Mesendoderm (in vitro differentiated cells): ENCODE data around the gene CASP8AP2.

ENCODE experiments used
- DNase-seq: peaks from one replicate; pipeline ENCODE4 v3.0.0; 2013
- H2AK5ac ChIP-seq: 2 replicates; pipeline ENCODE4 v1.6.1; 2013; ENCODE audit warnings: low read length, inconsistent platforms
- H2BK120ac ChIP-seq: 2 replicates; pipeline ENCODE4 v1.6.1; 2013; ENCODE audit warnings: low read depth, mild to moderate bottlenecking, low read length, moderate library complexity, mixed read lengths
- H2BK15ac ChIP-seq: replicated peaks from 2 replicates; pipeline ENCODE4 v1.6.1; 2013; ENCODE audit warnings: low read depth, mild to moderate bottlenecking, moderate library complexity
- H2BK5ac ChIP-seq: 2 replicates; pipeline ENCODE4 v1.6.1; 2013; ENCODE audit warnings: low read length, inconsistent platforms
- H3K18ac ChIP-seq: 2 replicates; pipeline ENCODE4 v1.6.1; 2013; ENCODE audit warnings: mild to moderate bottlenecking, low read length, mixed read lengths
- H3K23ac ChIP-seq: one replicate; pipeline ENCODE4 v1.6.1; 2013; ENCODE audit warnings: low read length
- H3K27ac ChIP-seq: 2 replicates; pipeline ENCODE4 v1.5.1; 2013; ENCODE audit warnings: low read depth, mild to moderate bottlenecking, inconsistent platforms, low read length, moderate library complexity
- H3K27me3 ChIP-seq: 2 replicates; pipeline ENCODE4 v1.6.1; 2013; ENCODE audit warnings: low read length, control low read depth, mild to moderate bottlenecking, inconsistent platforms; ENCODE audit not compliant: insufficient read depth, poor library complexity
- H3K36me3 ChIP-seq: 2 replicates; pipeline ENCODE4 v1.6.1; 2013; ENCODE audit warnings: low read length, inconsistent platforms; ENCODE audit not compliant: control insufficient read depth, insufficient read depth
- H3K4ac ChIP-seq: one replicate; pipeline ENCODE4 v1.6.1; 2013; ENCODE audit warnings: low read depth, mild to moderate bottlenecking, low read length, moderate library complexity
- H3K4me1 ChIP-seq: 2 replicates; pipeline ENCODE4 v1.6.1; 2013; ENCODE audit warnings: low read depth, low read length, inconsistent platforms; ENCODE audit not compliant: control insufficient read depth
- H3K4me2 ChIP-seq: 2 replicates; pipeline ENCODE4 v1.6.1; 2013; ENCODE audit warnings: low read length
- H3K4me3 ChIP-seq: 2 replicates; pipeline ENCODE4 v1.5.1; 2013; ENCODE audit warnings: mild to moderate bottlenecking, low read length
- H3K56ac ChIP-seq: one replicate; pipeline ENCODE4 v1.6.1; 2013; ENCODE audit warnings: low read length
- H3K79me1 ChIP-seq: 2 replicates; pipeline ENCODE4 v1.6.1; 2013; ENCODE audit warnings: low read length, inconsistent platforms
- H3K79me2 ChIP-seq: 2 replicates; pipeline ENCODE4 v1.6.1; 2013; ENCODE audit warnings: mild to moderate bottlenecking, low read length; ENCODE audit not compliant: control insufficient read depth, insufficient read depth
- H3K9ac ChIP-seq: 2 replicates; pipeline ENCODE4 v1.6.1; 2013; ENCODE audit warnings: low read length, inconsistent platforms
- H4K5ac ChIP-seq: one replicate; pipeline ENCODE4 v1.6.1; 2013; ENCODE audit warnings: low read length
- H4K8ac ChIP-seq: one replicate; pipeline ENCODE4 v1.6.1; 2013; ENCODE audit warnings: low read depth, mild to moderate bottlenecking, control low read depth, low read length, moderate library complexity
- WGBS: extraction: QIAGEN DNeasy Blood & Tissue Kit; methylation state at CpG from one replicate; pipeline ENCODE4 v1.1.7; 2013; ENCODE audit warnings: low lambda C conversion rate, missing lambda C conversion rate; ENCODE audit not compliant: insufficient coverage; ENCODE audit errors: extremely low coverage; 5-methylcytosine and 5-hydroxymethylcytosine counted together

Gene CASP8AP2

GRCh38 chr6:89786970-89787369 is 42.7 kb upstream of the CASP8AP2 start:
- Histone ChIP-seq H3K18ac (no peak overlapping the region), H3K4me3 (no peak overlapping the region), H2BK15ac (no peak overlapping the region), H3K9ac (no peak overlapping the region), H3K4ac (no peak overlapping the region), H2BK120ac (no peak overlapping the region), H4K8ac (no peak overlapping the region), H3K4me1 (no peaks in the 10 kb centered on the region), H3K4me2 (no peak overlapping the region), H4K5ac (no peak overlapping the region), H3K27ac (no peak overlapping the region), H3K79me1 (peaks cover 7% of the 10 kb centered on the region), H2AK5ac (no peak overlapping the region), H3K23ac (no peak overlapping the region), H2BK5ac (no peak overlapping the region), H3K27me3 (no peaks in the 10 kb centered on the region), H3K36me3 (peaks cover 16% of the 10 kb centered on the region), H3K79me2 (peaks cover 1% of the 10 kb centered on the region), H3K56ac (no peak overlapping the region)
- DNase-seq: no peak
- no CpG with 5 or more reads among the region's 2 CpGs for WGBS

GRCh38 chr6:89787660-89788328 is 41.9 kb upstream of the CASP8AP2 start:
- no peak overlapping the region for H3K4ac ChIP-seq
- no peak overlapping the region for H2BK5ac ChIP-seq
- H2AK5ac ChIP-seq: no peak overlapping the region
- H3K56ac ChIP-seq: no peak overlapping the region
- no peak overlapping the region for H2BK120ac ChIP-seq
- H3K4me1 ChIP-seq: no peaks in the 10 kb centered on the region
- H3K36me3 ChIP-seq: peaks cover 16% of the 10 kb centered on the region
- peaks cover 3% of the 10 kb centered on the region for H3K79me2 ChIP-seq
- H2BK15ac ChIP-seq: no peak overlapping the region
- H3K27me3 ChIP-seq: no peaks in the 10 kb centered on the region
- no peak overlapping the region for H4K8ac ChIP-seq
- H3K4me3 ChIP-seq: no peak overlapping the region
- H3K23ac ChIP-seq: no peak overlapping the region
- no peak overlapping the region for H4K5ac ChIP-seq
- WGBS: no CpG with 5 or more reads among the region's 7 CpGs
- no peak overlapping the region for H3K27ac ChIP-seq
- no peak for DNase-seq
- H3K18ac ChIP-seq: no peak overlapping the region
- peaks cover 5% of the 10 kb centered on the region for H3K79me1 ChIP-seq
- H3K4me2 ChIP-seq: no peak overlapping the region
- no peak overlapping the region for H3K9ac ChIP-seq

DNA sequence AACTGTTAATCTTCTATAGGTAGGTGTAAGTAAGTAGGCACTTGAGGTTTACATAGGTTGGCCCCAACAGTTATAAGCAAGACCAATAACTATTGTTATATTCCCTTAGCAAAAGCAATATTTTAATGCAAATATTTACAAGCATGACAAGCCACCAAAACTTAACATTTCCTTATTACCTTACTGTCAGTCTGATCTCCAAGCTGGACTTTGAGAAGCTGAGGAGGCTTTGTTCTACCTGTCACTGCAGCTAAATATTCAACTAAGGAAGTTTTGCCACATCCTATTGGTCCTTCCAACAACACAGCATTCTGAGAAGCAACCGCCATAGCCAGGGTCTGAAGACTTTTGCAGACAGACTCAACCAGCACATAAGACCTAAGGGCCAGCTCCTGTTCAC is 39.7 kb upstream of the CASP8AP2 start:
- no peak overlapping the region for H3K23ac ChIP-seq
- no peak overlapping the region for H3K4me3 ChIP-seq
- H2BK15ac ChIP-seq: no peak overlapping the region
- H2AK5ac ChIP-seq: no peak overlapping the region
- no peak overlapping the region for H3K4ac ChIP-seq
- H3K79me1 ChIP-seq: peaks cover 12% of the 10 kb centered on the region
- H3K79me2 ChIP-seq: peaks cover 14% of the 10 kb centered on the region
- no peak overlapping the region for H3K56ac ChIP-seq
- H3K27ac ChIP-seq: no peak overlapping the region
- WGBS: no CpG with 5 or more reads among the region's 1 CpG
- no peak overlapping the region for H3K9ac ChIP-seq
- H2BK120ac ChIP-seq: no peak overlapping the region
- H3K27me3 ChIP-seq: no peaks in the 10 kb centered on the region
- no peak overlapping the region for H2BK5ac ChIP-seq
- H4K5ac ChIP-seq: no peak overlapping the region
- H3K4me2 ChIP-seq: no peak overlapping the region
- no peak overlapping the region for H3K18ac ChIP-seq
- DNase-seq: no peak
- H3K4me1 ChIP-seq: no peaks in the 10 kb centered on the region
- peaks cover 21% of the 10 kb centered on the region for H3K36me3 ChIP-seq
- no peak overlapping the region for H4K8ac ChIP-seq

GRCh38 chr6:89790403-89790802 is 39.3 kb upstream of the CASP8AP2 start:
- H3K79me1 ChIP-seq: peaks cover 12% of the 10 kb centered on the region
- no peak overlapping the region for H3K27ac ChIP-seq
- no peak overlapping the region for H3K18ac ChIP-seq
- peaks cover 19% of the 10 kb centered on the region for H3K36me3 ChIP-seq
- H3K9ac ChIP-seq: no peak overlapping the region
- H3K4ac ChIP-seq: no peak overlapping the region
- DNase-seq: no peak
- H2BK120ac ChIP-seq: no peak overlapping the region
- H4K8ac ChIP-seq: no peak overlapping the region
- no peaks in the 10 kb centered on the region for H3K27me3 ChIP-seq
- no peak overlapping the region for H2BK5ac ChIP-seq
- no peak overlapping the region for H2BK15ac ChIP-seq
- no peak overlapping the region for H3K56ac ChIP-seq
- no peaks in the 10 kb centered on the region for H3K4me1 ChIP-seq
- peaks cover 18% of the 10 kb centered on the region for H3K79me2 ChIP-seq
- H3K23ac ChIP-seq: no peak overlapping the region
- no peak overlapping the region for H2AK5ac ChIP-seq
- no peak overlapping the region for H3K4me3 ChIP-seq
- WGBS: no CpG with 5 or more reads among the region's 2 CpGs
- H3K4me2 ChIP-seq: no peak overlapping the region
- no peak overlapping the region for H4K5ac ChIP-seq

DNA sequence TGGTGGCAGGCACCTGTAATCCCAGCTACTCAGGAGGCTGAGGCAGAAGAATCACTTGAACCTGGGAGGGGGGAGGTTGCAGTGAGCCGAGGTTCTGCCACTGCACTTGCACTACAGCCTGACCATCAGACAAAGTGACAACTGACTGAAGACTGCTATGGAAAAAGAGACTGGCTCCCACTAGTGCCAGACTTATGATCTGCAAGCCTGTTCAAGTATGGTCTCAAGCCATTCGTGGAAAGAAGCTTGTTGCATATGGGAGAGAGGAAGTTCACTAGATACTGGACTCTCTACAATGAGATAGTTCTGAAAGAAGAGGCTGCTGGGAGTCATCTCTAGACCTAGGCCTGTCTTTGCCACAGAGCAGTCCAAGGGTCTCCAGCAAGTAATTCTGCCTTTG is 36.8 kb upstream of the CASP8AP2 start:
- no peak overlapping the region for H3K4me2 ChIP-seq
- H3K23ac ChIP-seq: no peak overlapping the region
- no peak overlapping the region for H3K56ac ChIP-seq
- H3K79me2 ChIP-seq: peaks cover 30% of the 10 kb centered on the region
- H3K27ac ChIP-seq: no peak overlapping the region
- H3K9ac ChIP-seq: no peak overlapping the region
- peak; percentile 83 for DNase-seq
- no peak overlapping the region for H3K4ac ChIP-seq
- no peak overlapping the region for H2BK5ac ChIP-seq
- peaks cover 15% of the 10 kb centered on the region for H3K79me1 ChIP-seq
- no peaks in the 10 kb centered on the region for H3K27me3 ChIP-seq
- H2BK120ac ChIP-seq: no peak overlapping the region
- H4K8ac ChIP-seq: no peak overlapping the region
- no peak overlapping the region for H2BK15ac ChIP-seq
- H3K18ac ChIP-seq: no peak overlapping the region
- H3K36me3 ChIP-seq: peaks cover 14% of the 10 kb centered on the region
- H3K4me1 ChIP-seq: no peaks in the 10 kb centered on the region
- WGBS: no CpG with 5 or more reads among the region's 2 CpGs
- no peak overlapping the region for H2AK5ac ChIP-seq
- no peak overlapping the region for H3K4me3 ChIP-seq
- H4K5ac ChIP-seq: no peak overlapping the region

DNA sequence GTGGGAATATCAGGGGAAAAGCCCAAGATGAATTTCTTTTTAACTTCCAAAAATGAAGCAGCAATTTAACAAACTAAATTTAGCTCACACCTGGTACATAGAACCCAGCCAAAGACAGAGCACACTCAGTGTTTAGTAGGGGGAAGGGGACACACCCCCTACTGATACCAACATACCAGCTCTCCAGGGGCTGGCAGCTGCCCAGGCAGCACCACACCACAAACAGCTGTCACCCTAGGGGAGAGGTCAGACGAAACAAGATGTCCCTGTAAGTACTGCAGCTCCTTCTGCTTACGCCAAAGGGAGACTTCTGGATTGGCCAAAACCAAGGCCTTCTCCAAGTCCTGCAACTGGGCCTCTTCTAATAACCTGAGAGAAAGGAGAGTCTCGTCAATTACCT is 36.1 kb upstream of the CASP8AP2 start:
- peaks cover 11% of the 10 kb centered on the region for H3K36me3 ChIP-seq
- WGBS: no CpG with 5 or more reads among the region's 3 CpGs
- DNase-seq: no peak

More for the DNA sequence above, 36.1 kb upstream of the CASP8AP2 start:
- peaks cover 30% of the 10 kb centered on the region for H3K79me2 ChIP-seq
- no peaks in the 10 kb centered on the region for H3K27me3 ChIP-seq
- no peaks in the 10 kb centered on the region for H3K4me1 ChIP-seq
- H2BK120ac ChIP-seq: no peak overlapping the region
- no peak overlapping the region for H3K4ac ChIP-seq
- H3K23ac ChIP-seq: no peak overlapping the region
- H3K27ac ChIP-seq: no peak overlapping the region
- no peak overlapping the region for H2AK5ac ChIP-seq
- no peak overlapping the region for H4K8ac ChIP-seq
- no peak overlapping the region for H2BK5ac ChIP-seq
- no peak overlapping the region for H2BK15ac ChIP-seq
- H3K9ac ChIP-seq: no peak overlapping the region
- H3K18ac ChIP-seq: no peak overlapping the region
- no peak overlapping the region for H3K4me2 ChIP-seq
- H3K79me1 ChIP-seq: peaks cover 12% of the 10 kb centered on the region
- no peak overlapping the region for H3K56ac ChIP-seq
- H3K4me3 ChIP-seq: no peak overlapping the region
- no peak overlapping the region for H4K5ac ChIP-seq
